Stomach (tissue), 9 donors: ENCODE results near the gene FLYWCH2. TPM values are rescaled to one million over a fixed set of nuclear protein-coding genes. Genes with fewer than 3 reads are reported as not detected.
"Not testable (repeated sequence)": the region's sequence is repeated elsewhere in the genome, so short reads cannot be mapped to it uniquely, and the experiment has no call there.

ENCODE experiments used
- DNase-seq, 2 donors: peaks; one replicate each; pipeline versions ENCODE4 v3.0.0 to v3.0.0-alpha.2; 2013 to 2019
- H3K27ac ChIP-seq, 5 donors: fragments of 200-600 bp in 4 of 5; sonication (generic) in 4 of 5; one replicate each; pipeline ENCODE4 v1.5.1; 2013 to 2019; ENCODE audit warnings: mild to moderate bottlenecking in 1 of 5, moderate library complexity in 1 of 5
- H3K27me3 ChIP-seq, 3 donors: fragments of 200-600 bp; sonication (generic); one replicate each; pipeline ENCODE4 v1.5.1; 2017 to 2019; ENCODE audit warnings: mixed run types in 1 of 3
- H3K36me3 ChIP-seq, 4 donors: fragments of 200-600 bp; sonication (generic); 1 replicate in 3 of 4; 2 replicates in 1 of 4; pipeline ENCODE4 v1.5.1; 2016 to 2019
- H3K4me1 ChIP-seq, 4 donors: fragments of 200-600 bp; sonication (generic); one replicate each; pipeline ENCODE4 v1.5.1; 2016 to 2019
- H3K4me3 ChIP-seq, 4 donors: fragments of 200-600 bp; sonication (generic) in 3 of 4; one replicate each; pipeline ENCODE4 v1.5.1; 2016 to 2019; ENCODE audit warnings: mild to moderate bottlenecking in 1 of 4
- H3K9me3 ChIP-seq, 4 donors: fragments of 200-600 bp; sonication (generic); one replicate each; pipeline ENCODE4 v1.5.1; 2016 to 2019
- EP300 ChIP-seq: sonication (generic); formaldehyde crosslinking; IDR thresholded peaks from one replicate; pipeline ENCODE4 v1.6.1; 2017; ENCODE audit warnings: antibody characterized with exemption
- POLR2A ChIP-seq, 4 donors: fragments of 450-650 bp; IDR thresholded peaks; one replicate each; pipeline ENCODE4 v1.6.1; 2016; ENCODE audit warnings: antibody characterized with exemption in 4 of 4, control low read depth in 2 of 4, mild to moderate bottlenecking in 1 of 4, moderate library complexity in 1 of 4
- POLR2AphosphoS5 ChIP-seq, 3 donors: sonication (generic); formaldehyde crosslinking; IDR thresholded peaks; one replicate each; pipeline ENCODE4 v1.6.1; 2016; ENCODE audit warnings: antibody characterized with exemption in 3 of 3
- WGBS, 5 donors: extraction: QIAGEN DNeasy Blood & Tissue Kit in 3 of 5; methylation state at CpG; one replicate each; pipeline versions ENCODE4 v1.1.5 to v1.1.7; 2013 to 2018; 5-methylcytosine and 5-hydroxymethylcytosine counted together
- intact Hi-C: fragments of 100-400 bp; cut with DNase I; formaldehyde crosslinking; loops from one replicate; pipeline ENCODE4 v1.15.1; 2023; ENCODE audit warnings: low total_unique reads
- polyA plus RNA-seq, 3 donors: library from polyadenylated mRNA; stranded (reverse); fragments of 200-250 nt; gene quantifications; one replicate each; pipeline ENCODE4 v1.2.3, GENCODE V29; 2013
- total RNA-seq, 5 donors: library from RNA; depleted of rRNA; stranded (reverse); fragments of >200 nt; gene quantifications; one replicate each; pipeline versions ENCODE4 v1.1.0 to v1.2.3, GENCODE V29; 2014 to 2016
- TF ChIP-seq, protein P1 (sequence below), 7 experiments: fragments of 450-650 bp in 4 of 7; fragments of 200-600 bp in 3 of 7; sonication (generic) in 3 of 7; IDR thresholded peaks; one replicate each; pipeline ENCODE4 v1.5.1; 2016 to 2019; ENCODE audit warnings: antibody characterized with exemption in 7 of 7, control low read depth in 2 of 7, mild to moderate bottlenecking in 1 of 7
- donor health status: healthy with polysubstance abuse.
- donor health status: Bipolar disorder and iron deficiency.
- donor health status: healthy.

FLYWCH2 gene
- total and polyA plus RNA-seq, 8 donors: 19.6 to 76.4 (median 41.2) TPM

DNA sequence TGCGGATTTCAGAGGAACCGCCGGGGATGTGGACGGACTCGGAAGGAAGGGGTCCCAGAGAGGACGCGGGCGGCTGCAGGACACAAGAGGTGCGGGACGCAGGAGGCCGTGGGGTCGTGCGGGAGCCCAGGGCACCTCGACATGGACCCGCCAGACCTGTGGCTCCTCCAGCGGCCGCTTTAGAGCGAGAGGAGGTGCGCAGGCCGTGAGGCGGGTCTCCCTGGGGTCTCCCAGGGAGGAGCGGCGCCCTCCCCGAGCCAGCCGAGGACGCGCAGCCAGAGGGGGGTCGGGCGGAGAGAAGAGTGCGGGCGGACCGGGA, 21.9 kb downstream of the FLYWCH2 start:
- DNase-seq: peak in 1 of 2 donors; percentile 29
- TF ChIP-seq POLR2A (IDR thresholded peaks at IDR 0.05) (peak in 1 of 4 donors; percentile 54), EP300 (no peak)
- TF ChIP-seq, protein P1, sequence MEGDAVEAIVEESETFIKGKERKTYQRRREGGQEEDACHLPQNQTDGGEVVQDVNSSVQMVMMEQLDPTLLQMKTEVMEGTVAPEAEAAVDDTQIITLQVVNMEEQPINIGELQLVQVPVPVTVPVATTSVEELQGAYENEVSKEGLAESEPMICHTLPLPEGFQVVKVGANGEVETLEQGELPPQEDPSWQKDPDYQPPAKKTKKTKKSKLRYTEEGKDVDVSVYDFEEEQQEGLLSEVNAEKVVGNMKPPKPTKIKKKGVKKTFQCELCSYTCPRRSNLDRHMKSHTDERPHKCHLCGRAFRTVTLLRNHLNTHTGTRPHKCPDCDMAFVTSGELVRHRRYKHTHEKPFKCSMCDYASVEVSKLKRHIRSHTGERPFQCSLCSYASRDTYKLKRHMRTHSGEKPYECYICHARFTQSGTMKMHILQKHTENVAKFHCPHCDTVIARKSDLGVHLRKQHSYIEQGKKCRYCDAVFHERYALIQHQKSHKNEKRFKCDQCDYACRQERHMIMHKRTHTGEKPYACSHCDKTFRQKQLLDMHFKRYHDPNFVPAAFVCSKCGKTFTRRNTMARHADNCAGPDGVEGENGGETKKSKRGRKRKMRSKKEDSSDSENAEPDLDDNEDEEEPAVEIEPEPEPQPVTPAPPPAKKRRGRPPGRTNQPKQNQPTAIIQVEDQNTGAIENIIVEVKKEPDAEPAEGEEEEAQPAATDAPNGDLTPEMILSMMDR (IDR thresholded peaks at IDR 0.05): no peak

DNA sequence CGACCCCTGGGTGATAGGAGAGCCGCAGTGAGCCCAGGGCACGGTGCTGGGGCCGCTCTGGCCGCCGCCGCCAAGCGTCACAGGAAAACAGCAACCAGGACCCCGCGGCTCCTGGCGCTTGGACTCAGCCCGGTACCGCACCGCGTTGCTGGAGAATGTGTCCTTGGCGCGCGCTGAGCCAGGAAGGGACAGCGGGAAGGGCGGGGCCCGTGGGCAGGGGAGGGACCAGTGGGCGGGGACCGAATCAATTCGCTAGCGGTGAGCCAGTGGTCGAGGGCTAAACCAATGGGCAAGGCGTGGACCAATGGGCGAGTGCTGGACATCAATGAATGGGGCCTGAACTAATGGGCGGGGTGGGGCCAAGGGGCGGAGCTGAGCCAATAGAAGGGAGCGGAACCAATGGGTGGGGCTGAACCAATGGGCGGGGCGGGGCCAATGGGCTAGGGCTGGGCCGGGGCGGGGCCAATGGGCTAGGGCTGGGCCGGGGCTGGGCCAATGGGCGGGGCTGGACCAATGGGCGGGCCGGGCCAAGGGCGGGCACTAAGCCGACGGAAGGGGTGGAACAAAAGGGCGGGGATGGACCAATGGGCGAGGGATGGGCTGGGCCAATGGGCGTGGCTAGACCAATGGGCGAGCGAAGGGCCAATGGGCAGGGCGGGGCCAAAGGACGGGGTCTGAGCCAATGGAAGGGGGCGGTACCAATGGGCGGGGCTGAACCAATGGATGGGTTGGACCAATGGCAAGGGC, 22.4 kb downstream of the FLYWCH2 start:
- TF ChIP-seq, protein P1 (IDR thresholded peaks at IDR 0.05): no peak
- TF ChIP-seq POLR2AphosphoS5 (IDR thresholded peaks at IDR 0.05): peak; percentile 93 to 100 (median 99)
- TF ChIP-seq POLR2A (IDR thresholded peaks at IDR 0.05): peak in 2 of 4 donors; percentile 0 to 92
- no peak for TF ChIP-seq EP300
- peaks cover 14 to 33% (median 28%) of the 10 kb centered on the region in 4 donors for H3K4me1 ChIP-seq
- intact Hi-C loops: no loop called here
- WGBS, 5 donors: 1 to 2% (median 1%) methylated on average over 30 to 51 of the region's 51 CpGs
- peaks cover 0 to 8% (median 3%) of the 10 kb centered on the region in 4 donors for H3K36me3 ChIP-seq
- H3K27ac ChIP-seq: peak overlapping the region; percentile 94 to 98 (median 96)
- peak overlapping the region; percentile 65 to 85 (median 80) for H3K4me3 ChIP-seq
- peak; percentile 98 to 100 for DNase-seq
- no peaks in the 10 kb centered on the region for H3K9me3 ChIP-seq
- H3K27me3 ChIP-seq: no peaks in the 10 kb centered on the region

More for the DNA sequence above, 21.9 kb downstream of the FLYWCH2 start:
- Histone ChIP-seq H3K4me3 (peak overlapping the region; percentile 65 to 85 (median 80)), H3K27me3 (no peaks in the 10 kb centered on the region), H3K27ac (peak overlapping the region; percentile 94 to 98 (median 96)), H3K9me3 (no peaks in the 10 kb centered on the region), H3K36me3 (peaks cover 0 to 11% (median 6%) of the 10 kb centered on the region in 4 donors), H3K4me1 (peaks cover 14 to 33% (median 28%) of the 10 kb centered on the region in 4 donors)
- 0 to 1% (median 0%) methylated on average over 22 to 32 of the region's 32 CpGs for WGBS, 5 donors
- intact Hi-C loops: no loop called here

DNA sequence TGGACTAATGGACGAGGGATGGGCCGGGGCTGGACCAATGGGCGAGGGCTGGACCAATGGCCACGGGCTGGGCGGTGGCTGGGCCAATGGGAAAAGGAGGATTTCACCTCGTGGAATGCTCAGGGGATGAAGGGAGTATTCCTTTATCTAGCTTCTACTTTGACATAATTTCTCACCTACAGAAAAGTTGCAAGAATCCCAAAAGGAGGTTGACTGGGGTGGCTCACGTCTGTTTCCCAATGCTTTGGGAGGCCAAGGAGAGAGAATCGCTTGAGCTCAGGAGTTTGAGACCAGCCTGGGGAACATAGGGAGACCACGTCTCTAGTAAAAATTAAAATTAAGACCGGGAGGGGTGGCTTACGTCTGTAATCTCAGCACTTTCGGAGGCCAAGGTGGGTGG, 23.0 kb downstream of the FLYWCH2 start:
- 19 to 29% (median 23%) methylated on average over 12 of the region's 12 CpGs for WGBS, 5 donors
- Histone ChIP-seq H3K4me1 (peaks cover 14 to 36% (median 28%) of the 10 kb centered on the region in 4 donors), H3K4me3 (no peak overlapping the region), H3K36me3 (peaks cover 0 to 2% (median 0%) of the 10 kb centered on the region in 4 donors), H3K9me3 (no peaks in the 10 kb centered on the region), H3K27ac (peak overlapping the region; percentile 46 to 78 (median 58)), H3K27me3 (no peaks in the 10 kb centered on the region)
- TF ChIP-seq, protein P1 (IDR thresholded peaks at IDR 0.05): no peak
- no peak for TF ChIP-seq POLR2A (IDR thresholded peaks at IDR 0.05)
- TF ChIP-seq EP300: no peak
- intact Hi-C loops: no loop called here
- DNase-seq: no peak

DNA sequence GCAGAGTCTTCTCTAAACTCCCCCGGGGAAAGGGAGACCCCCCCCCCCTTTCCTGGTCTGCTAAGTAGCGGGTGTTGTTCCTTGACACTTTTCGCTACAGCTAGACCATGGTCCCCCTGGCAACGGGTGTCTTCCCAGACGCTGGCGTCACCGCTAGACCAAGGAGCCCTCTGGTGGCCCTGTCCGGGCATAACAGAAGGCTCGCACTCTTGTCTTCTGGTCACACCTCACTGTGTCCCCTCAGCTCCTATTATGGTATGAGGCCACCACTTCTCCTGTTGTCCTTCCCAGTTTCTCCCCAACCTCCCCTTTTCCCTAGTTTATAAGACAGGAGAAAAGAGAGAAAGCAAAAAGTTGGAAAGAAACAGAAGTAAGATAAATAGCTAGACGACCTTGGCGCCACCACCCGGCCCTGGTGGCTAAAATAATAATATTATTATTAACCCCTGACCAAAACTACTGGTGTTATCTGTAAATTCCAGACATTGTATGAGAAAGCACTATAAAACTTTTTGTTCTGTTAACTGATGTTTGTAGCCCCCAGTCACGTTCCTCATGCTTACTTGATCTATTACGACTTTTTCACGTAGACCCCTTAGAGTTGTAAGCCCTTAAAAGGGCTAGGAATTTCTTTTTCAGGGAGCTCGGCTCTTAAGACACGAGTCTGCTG, 24.2 kb downstream of the FLYWCH2 start:
- peak overlapping the region in 1 of 5 donors; percentile 78 for H3K27ac ChIP-seq
- H3K27me3 ChIP-seq, intact Hi-C loops, H3K9me3 ChIP-seq, H3K36me3 ChIP-seq, H3K4me3 ChIP-seq: not testable (repeated sequence)
- H3K4me1 ChIP-seq: peaks cover 14 to 40% (median 32%) of the 10 kb centered on the region in 4 donors
- TF ChIP-seq, protein P1 (IDR thresholded peaks at IDR 0.05): peak in 5 of 7 experiments; percentile 31 to 85 (median 61)
- DNase-seq: peak; percentile 45 to 72
- 12 to 19% (median 14%) methylated on average over 15 to 17 of the region's 17 CpGs for WGBS, 5 donors
